HG02884 (cell line): ENCODE measurements around the gene ITGA2.
"Not testable (repeated sequence)": the region's sequence is repeated elsewhere in the genome, so short reads cannot be mapped to it uniquely, and the experiment has no call there.

Experiments used
- ATAC-seq: cut with Tn5 transposase; IDR thresholded peaks from one replicate; pipeline ENCODE4 v1.9.1; 2021; ENCODE audit warnings: mild to moderate bottlenecking, moderate library complexity; ENCODE audit not compliant: unreplicated experiment

ITGA2 gene

GRCh38 chr5:52989025-52989780, at the start of gene ITGA2:
Gene ITGA2, plus strand, starts transcription at chr5:52989352. Its CDS starts 117 bp downstream, at chr5:52989469.
- ATAC-seq = peak; percentile 49

- no peak for ATAC-seq
Measured at GRCh38 chr5:52943285-52943684, 45.9 kb upstream of the ITGA2 start.

- ATAC-seq = no peak
Measured at GRCh38 chr5:52943808-52944207, 45.3 kb upstream of the ITGA2 start.

GRCh38 chr5:52945040-52945439, 44.1 kb upstream of the ITGA2 start:
- no peak for ATAC-seq

GRCh38 chr5:52947208-52947607, 41.9 kb upstream of the ITGA2 start:
- no peak for ATAC-seq

GRCh38 chr5:52947851-52948250, 41.3 kb upstream of the ITGA2 start:
- ATAC-seq = no peak

- peak; percentile 99 for ATAC-seq
Measured at GRCh38 chr5:52948418-52949076, 40.6 kb upstream of the ITGA2 start.

- no peak for ATAC-seq
Measured at GRCh38 chr5:52950686-52951085, 38.5 kb upstream of the ITGA2 start.

GRCh38 chr5:52952483-52952882, 36.7 kb upstream of the ITGA2 start:
- ATAC-seq = no peak

GRCh38 chr5:52956014-52956413, 33.1 kb upstream of the ITGA2 start:
- no peak for ATAC-seq

- ATAC-seq = no peak
Measured at GRCh38 chr5:52956915-52957747, 32.0 kb upstream of the ITGA2 start.

- ATAC-seq = no peak
Measured at GRCh38 chr5:52961274-52961681, 27.9 kb upstream of the ITGA2 start.

- no peak for ATAC-seq
Measured at GRCh38 chr5:52963636-52964035, 25.5 kb upstream of the ITGA2 start.

GRCh38 chr5:52964138-52964537, 25.0 kb upstream of the ITGA2 start:
- ATAC-seq = no peak

- not testable (repeated sequence) for ATAC-seq
Measured at GRCh38 chr5:52976157-52976556, 13.0 kb upstream of the ITGA2 start.

GRCh38 chr5:52977264-52977897, 11.8 kb upstream of the ITGA2 start:
- ATAC-seq = no peak

GRCh38 chr5:52981507-52981906, 7.6 kb upstream of the ITGA2 start:
- no peak for ATAC-seq

GRCh38 chr5:52983731-52984636, 5.2 kb upstream of the ITGA2 start:
- ATAC-seq = no peak

- no peak for ATAC-seq
Measured at GRCh38 chr5:52985306-52985705, 3.8 kb upstream of the ITGA2 start.

- no peak for ATAC-seq
Measured at GRCh38 chr5:52987711-52988331, 1.3 kb upstream of the ITGA2 start.
